NOMO-1 (cell line): ENCODE data around the gene ZNF578.
"Not testable (repeated sequence)": the region's sequence is repeated elsewhere in the genome, so short reads cannot be mapped to it uniquely, and the experiment has no call there.

Experiments
- DNase-seq, 2 experiments: peaks; one replicate each; lab custom pipeline; 2025; ENCODE audit not compliant: unreplicated experiment in 2 of 2; lab: John Stamatoyannopoulos, UW

ZNF578 gene

DNA sequence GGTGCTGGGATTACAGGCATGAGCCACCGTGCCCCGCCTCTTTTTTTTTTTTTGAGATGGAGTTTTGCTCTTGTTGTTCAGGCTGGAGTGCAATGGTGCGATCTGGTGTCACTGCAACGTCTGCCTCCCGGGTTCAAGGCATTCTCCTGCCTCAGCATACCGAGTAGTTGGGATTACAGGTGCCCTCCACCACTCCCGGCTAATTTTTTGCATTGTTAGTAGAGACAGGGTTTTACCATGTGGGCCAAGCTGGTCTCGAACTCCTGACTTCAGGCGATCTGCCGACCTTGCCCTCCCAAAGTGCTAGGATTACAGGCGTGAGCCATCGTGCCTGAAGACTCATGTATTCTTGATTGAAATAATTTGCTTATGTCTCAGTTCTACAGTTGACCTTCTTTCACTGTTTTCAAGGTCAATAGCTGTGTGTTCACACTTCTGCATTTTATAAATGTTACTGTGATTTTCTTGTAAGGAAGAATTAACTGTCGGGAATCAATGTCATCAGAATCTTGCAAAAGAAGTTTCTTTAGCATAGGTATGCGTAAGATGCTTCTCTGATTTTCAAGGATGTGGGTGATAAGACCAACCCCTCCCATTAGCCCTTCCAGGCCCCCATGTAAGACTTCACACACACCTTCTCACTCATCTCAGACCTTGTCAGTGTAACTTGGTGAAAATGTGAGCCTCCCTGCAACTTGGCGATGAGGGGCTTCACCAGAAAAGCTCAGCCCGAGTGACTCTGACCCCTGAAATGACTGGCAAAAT, 104.1 kb downstream of the ZNF578 start:
- DNase-seq: no peak

DNA sequence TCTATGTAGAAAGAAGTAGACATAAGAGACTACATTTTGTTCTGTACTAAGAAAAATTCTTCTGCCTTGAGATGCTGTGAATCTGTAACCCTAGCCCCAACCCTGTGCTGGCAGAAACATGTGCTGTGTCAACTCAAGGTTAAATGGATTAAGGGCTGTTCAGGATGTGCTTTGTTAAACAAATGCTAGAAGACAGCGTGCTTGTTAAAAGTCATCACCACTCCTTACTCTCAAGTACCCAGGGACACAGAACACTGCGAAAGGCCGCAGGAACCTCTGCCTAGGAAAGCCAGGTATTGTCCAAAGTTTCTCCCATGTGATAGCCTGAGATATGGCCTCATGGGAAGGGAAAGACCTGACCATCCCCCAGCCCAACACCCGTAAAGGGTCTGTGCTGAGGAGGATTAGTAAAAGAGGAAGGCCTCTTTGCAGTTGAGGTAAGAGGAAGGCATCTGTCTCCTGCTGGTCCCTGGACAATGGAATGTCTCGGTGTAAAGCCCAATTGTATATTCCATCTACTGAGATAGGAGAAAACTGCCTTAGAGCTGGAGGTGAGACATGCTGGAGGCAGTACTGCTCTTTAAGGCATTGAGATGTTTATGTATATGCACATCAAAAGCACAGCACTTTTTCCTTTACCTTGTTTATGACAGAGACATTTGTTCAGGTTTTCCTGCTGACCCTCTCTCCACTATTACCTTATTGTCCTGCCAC, 105.5 kb downstream of the ZNF578 start:
- not testable (repeated sequence) for DNase-seq

DNA sequence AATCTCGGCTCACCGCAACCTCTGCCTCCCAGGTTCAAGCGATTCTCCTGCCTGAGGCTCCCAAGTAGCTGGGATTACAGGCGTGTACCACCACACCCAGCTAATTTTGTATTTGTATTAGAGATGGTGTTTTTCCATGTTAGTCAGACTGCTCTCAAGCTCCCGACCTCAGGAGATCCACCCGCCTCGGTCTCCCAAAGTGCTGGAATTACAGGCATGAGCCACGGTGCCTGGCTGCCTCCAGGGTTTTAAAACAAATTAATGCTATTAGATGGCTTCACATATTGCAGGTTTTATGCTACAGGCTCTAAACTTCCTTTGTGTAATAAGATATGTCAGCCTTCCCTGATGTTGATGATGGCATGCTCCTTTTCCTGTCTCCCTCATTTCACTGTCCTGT, 108.3 kb downstream of the ZNF578 start:
- not testable (repeated sequence) for DNase-seq
